Islet precursor cell (in vitro differentiated cells): ENCODE results near the gene ABHD11.
"Not testable (repeated sequence)": the region's sequence is repeated elsewhere in the genome, so short reads cannot be mapped to it uniquely, and the experiment has no call there.

Source experiments
- DNase-seq: peaks from one replicate; pipeline ENCODE4 v3.0.0-alpha.2; 2018

ABHD11 gene

GRCh38 chr7:73718905-73719805 is 19.4 kb downstream of the ABHD11 start, which contains the start of gene STX1A:
TSS of gene STX1A (minus strand) at chr7:73719669. CDS start at chr7:73719631, 38 bp downstream.
- DNase-seq = peak; percentile 82

DNA sequence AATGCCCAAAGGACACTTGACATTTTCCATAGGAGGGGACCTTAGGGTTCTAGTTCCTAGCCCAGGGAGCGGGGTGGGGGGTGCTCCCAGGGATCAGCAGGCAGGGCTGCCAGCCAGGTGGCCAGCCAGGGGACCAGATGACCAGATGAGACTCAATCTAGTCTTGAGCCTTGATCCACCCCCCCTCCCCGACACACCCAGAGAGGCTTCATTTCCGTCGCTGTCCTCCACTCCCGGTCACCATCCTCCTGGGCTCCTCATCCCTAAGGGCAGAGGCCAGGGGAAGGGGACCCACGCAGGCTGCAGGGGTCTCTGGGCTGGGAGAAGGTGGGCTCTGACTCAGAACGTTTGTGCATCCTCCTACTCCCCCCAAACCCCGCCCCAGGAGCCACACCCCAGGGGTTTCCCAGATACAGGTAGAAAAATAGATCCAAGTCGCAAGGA is 20.1 kb downstream of the ABHD11 start:
- no peak for DNase-seq

DNA sequence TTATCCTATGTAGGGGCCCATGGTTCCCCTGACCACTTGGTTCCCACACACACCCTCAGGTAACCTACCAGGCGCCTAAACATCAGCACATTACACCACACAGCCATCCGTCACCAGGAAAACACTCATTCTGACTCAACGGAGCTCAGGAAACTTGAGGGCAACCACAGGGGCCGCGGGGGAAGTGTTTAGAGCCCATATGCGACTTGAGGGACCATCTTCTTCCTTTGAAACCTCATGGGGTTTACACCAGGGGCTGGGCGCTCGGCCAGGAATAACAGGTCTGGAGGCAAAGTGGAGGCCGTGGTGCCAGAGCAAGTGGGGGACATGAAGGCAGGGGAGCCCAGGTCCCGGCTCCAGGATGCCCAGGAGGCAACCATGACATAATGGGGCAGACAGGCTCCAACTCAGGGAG is 20.6 kb downstream of the ABHD11 start:
- no peak for DNase-seq

DNA sequence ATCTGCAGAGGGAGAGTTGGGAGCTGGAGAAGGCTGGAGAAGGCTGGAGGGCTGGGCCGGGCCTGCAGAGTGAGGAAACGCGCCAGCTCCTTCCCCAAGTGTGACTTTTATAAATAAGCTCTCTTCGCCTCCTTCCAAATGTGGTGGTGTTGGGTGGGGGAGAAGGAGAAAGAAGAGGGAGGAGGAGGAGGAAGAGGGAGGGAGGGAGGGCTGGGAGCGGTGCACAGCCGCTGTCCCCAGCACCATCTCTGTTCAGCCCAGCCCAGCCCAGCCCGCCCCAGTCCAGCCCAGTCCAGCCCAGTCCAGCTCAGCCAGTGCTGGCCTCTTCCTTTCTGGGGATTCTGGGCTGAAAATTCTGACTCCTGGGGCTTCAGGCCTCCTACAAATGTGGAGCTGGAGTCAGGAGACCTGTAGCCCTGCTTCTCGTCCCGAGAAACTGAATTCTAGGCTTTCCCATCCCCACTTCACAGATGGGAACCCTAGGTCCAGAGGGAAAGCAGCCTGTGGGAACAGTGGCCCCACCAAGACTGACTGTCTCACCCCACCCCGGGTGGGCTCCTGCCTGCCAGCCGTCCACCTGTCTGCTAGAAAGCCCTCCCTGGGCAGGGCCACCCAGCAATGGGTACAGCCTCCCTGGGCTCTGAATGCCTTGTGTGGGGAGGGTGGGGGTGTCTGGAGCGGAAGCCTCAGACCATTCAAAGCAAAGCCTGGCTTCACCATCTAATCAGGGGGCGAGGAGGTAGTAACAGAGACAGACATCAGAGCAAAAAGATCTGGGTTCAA is 21.4 kb downstream of the ABHD11 start:
- DNase-seq = no peak

DNA sequence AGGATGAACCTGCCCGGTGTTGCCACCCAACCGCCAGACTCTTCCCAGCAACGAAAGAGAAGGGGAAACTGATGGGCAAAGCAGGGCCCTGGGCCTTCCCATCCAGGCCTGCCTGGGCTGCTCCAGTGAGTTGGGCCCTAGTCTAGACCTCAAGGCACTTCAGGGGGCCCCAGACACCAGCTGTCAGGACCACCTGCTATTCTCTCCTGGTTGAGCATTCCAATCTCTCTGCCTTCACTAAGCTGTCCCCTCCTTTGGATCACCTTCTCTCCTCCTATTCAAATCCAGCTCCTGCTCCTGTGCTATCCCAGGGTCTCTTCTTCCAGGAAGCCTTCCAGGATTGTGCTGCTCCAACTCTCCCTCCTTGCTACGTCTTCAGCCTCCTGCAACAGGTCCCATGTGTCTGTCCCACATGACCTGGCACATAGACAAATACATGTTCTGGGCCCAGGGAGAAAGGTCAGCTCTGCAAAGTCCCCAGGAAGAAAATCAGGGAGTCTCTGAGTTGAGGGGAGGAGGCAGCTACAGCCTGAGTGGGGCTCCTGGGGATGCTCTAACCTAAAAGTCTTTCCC is 22.2 kb downstream of the ABHD11 start:
- no peak for DNase-seq

DNA sequence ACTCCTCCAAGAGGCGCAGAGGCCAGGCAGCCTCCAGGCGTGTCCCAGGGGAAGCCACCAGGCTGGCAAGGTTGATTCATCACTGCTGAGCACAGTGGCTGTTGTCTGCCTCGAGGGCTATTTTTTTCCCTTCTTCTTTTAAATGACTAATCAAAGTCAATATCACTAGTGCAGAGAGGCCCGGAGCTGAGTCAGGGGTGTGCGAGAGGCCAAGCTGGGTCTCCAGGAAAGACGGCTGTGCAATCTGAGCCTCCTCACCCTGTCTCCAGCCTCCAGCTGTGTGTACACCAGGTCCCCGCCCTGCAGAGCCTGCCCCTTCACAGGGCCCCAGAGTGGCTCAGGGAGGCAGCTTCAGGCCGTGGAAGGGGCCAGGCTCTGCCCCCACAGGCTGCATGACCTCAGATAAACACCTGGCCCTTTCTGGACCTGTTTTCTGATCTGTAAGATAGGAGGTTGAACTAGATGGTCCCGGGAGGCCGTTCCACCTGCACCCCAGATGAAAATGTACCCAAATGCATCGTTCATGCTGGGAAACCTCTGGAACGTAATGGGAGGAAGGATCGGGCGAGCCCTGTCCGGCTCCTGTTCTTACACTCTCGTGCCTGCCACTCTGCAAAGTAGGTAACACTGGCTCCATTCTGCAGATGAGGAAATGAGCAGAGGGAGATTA is 22.8 kb downstream of the ABHD11 start:
- DNase-seq = peak; percentile 94

DNA sequence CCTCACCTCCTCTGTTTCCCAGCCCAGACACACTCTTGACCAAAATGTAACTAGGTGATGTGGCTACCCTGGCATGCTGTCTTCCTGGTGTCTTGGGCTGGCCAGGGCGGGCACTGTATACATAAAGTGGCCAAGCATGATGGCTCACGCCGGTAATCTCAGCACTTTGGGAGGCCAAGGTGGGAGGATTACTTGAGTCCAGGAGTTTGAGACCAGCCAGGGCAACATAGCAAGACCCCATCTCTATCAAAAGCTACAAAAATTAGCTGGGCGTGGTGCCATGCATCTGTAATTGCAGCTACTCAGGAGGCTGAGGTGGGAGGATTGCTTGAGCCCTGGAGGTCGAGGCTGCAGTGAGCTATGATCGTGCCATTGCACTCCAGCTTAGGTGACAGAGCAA is 25.3 kb downstream of the ABHD11 start:
- not testable (repeated sequence) for DNase-seq

GRCh38 chr7:73712773-73713172 is 25.8 kb downstream of the ABHD11 start:
- DNase-seq = no peak

- DNase-seq = no peak
Measured at GRCh38 chr7:73708961-73709549, 29.5 kb downstream of the ABHD11 start.

DNA sequence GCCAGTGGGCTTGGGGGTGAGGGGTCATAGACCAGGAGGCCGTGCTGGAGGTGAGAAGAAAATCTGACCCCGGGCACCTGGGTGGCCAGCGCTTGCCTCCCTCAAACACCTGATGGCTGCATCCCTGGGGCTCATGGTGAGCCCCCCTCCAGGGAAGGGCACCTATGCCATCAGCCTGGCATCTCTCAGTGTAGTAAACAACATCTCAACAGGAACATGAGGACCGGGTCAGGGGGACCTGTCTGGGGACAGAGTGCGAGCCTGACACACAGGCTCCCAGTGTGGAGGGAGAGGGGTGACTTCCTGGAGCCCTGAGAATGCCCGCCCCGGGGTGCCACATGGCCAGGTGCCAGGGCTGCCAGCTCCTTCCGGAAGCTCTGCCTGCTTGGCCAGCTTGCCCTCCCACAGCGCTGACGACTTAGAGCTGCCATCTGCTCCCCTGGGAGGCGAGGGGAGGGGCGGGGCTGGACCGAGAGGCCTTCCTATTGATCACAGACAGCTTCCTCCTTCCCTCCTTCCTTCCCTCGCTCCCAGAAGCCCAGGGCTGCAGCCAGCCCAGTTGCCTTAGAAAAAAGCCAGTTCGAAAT is 31.5 kb downstream of the ABHD11 start:
- DNase-seq = no peak

GRCh38 chr7:73706126-73707044 is 32.2 kb downstream of the ABHD11 start:
- no peak for DNase-seq

DNA sequence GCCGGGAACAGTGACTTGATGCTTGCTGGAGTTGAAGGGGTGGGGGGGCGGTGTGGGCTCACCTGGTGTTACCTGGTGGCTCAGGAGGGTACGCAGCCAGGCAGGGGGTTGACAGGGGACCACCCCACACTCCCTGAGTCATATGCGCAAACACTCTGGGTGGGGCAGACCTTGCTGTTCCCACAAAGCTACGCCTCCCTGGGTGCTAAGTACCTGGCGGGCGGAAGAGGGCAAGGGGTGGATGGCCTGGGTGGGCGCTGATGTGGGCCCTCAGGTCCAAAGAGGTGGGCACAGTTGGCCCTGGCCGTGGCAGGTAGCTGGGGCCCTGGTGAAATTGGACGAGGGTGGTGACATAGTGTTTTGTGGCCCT is 33.1 kb downstream of the ABHD11 start:
- DNase-seq = no peak

GRCh38 chr7:73704640-73705550 is 33.7 kb downstream of the ABHD11 start:
- DNase-seq = no peak

- DNase-seq = peak; percentile 90
Measured at GRCh38 chr7:73703757-73704639, 34.6 kb downstream of the ABHD11 start.

DNA sequence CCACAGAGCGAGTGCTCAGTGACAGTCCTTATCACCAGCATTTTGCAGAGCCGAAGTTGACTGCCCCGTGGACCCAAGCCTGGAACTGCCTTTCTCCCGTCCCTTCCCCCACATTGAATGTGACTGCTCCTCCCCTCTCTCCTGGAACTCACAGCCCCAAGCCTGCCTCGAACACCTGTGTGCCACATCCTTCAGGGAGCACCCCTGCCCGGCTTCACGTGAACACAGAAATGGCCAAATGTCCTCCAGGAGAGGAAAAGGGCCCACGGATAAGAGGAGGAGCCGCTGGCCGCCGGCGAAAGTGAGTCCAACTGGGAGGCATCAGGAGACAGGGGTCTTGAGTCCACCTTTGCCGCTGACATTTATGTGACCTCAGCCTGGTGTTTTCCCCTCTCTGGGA is 35.4 kb downstream of the ABHD11 start:
- DNase-seq = no peak

DNA sequence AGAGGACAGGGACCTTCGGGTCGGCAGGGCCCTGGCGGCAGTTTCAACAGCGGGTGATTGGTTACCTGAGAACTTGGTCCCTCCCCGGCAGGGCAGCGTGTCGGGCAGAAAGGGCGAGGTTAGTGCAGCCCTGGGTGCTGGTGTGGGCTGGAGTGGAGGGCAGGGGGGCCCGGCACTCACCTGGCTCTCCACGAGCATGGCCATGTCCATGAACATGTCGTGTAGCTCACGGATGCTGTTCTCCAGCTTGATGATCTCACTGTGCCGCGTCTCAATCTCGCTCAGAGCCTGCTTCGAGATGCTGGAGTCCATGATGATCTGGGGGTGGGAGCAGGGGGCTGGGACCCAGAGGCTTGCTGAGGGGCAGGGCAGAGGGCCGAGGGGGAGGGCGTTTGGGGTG is 35.9 kb downstream of the ABHD11 start:
- DNase-seq = no peak

DNA sequence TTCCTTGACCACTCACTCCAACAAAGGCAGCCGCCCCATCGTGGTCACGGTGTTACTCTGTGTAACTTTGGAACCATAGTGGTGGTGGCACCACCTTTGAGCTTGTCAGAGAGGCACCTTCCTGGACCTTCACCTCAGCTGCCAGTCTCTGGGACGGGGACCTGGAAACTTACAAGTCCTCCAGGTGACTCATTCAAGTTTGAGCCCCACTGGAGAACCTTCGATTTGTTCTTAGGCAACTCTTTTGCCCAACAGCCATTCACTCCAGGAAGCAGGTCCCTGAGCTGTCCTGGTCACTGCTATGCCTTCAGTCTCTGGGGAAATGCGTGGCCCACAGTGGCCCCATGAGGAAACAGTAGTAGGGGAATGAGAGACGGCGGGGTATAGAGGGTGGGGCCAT is 36.4 kb downstream of the ABHD11 start:
- no peak for DNase-seq

GRCh38 chr7:73701357-73701995 is 37.1 kb downstream of the ABHD11 start:
- DNase-seq = peak; percentile 91
